ENCODE results near the gene GARNL3.

GRCh38 chr9:127370147-127370579, 105.6 kb downstream of the GARNL3 start:
- no peak for TF ChIP-seq POLR2AphosphoS5 (IDR thresholded peaks at IDR 0.05; ENCODE audit: low read depth, low read length)
- TF ChIP-seq SIN3A (IDR thresholded peaks at IDR 0.05; ENCODE audit: borderline replicate concordance, insufficient read depth, low read depth, low read length), result no peak
- no peak for TF ChIP-seq CTCF (IDR thresholded peaks at IDR 0.05)
- no peak for TF ChIP-seq REST (IDR thresholded peaks at IDR 0.05; ENCODE audit: insufficient read depth in 1 of 2, low read depth in 2 of 2, low read length in 1 of 2)
